GM12874 (cell line): ENCODE data around the gene BCCIP.

Experiments used
- CTCF ChIP-seq: IDR thresholded peaks from 2 replicates; pipeline ENCODE4 v1.5.1; 2011; ENCODE audit warnings: low read depth, mild to moderate bottlenecking, control low read depth, low read length, moderate library complexity; ENCODE audit not compliant: insufficient read depth

Gene BCCIP

DNA sequence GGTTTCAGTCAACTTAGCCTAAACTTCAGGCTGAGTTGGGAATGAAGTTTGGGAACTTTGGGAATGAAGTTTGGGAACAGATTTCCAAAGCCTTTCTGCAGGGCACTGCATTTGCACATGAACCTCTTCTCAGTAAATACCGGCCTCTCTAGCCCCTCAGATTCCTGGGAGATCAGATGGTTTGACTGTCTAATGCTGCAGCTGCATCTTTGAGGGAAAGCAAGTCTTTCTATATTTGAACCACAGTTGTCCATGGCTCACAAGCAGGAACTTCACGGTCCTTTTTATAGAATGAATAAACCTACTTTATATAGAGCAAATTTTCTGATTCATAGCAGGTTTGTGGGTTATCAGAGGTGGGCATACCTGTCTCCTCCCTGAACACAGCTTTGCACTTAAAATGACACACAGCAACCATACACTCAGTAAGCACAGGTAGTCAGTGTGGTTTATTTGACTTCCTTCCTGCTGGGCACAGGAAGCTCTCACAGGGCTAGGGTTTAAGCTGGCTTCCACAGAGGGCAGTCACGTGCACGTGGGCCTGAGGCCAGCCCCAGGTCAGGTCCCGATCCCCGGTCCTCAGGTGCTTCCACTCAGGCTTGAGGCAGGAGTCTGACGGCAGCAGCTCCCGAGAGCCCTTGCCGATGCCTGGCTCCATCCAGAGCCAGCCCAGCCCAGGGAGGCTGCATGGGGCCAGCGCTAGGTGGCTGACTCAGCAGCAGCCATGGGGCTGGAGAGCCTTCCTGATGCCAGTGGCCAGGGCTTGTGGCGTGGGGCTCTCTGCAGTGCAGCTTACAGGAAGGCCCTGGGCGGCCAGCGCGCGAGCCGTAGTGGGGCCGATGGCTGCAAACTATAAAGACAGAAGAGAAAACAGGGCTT, 35.0 kb upstream of the BCCIP start:
- no peak for TF ChIP-seq CTCF

- no peak for TF ChIP-seq CTCF
These were observed 30.7 kb upstream of the BCCIP start for GRCh38 chr10:125792342-125793300.

GRCh38 chr10:125795128-125795527, 28.2 kb upstream of the BCCIP start:
- no peak for TF ChIP-seq CTCF

DNA sequence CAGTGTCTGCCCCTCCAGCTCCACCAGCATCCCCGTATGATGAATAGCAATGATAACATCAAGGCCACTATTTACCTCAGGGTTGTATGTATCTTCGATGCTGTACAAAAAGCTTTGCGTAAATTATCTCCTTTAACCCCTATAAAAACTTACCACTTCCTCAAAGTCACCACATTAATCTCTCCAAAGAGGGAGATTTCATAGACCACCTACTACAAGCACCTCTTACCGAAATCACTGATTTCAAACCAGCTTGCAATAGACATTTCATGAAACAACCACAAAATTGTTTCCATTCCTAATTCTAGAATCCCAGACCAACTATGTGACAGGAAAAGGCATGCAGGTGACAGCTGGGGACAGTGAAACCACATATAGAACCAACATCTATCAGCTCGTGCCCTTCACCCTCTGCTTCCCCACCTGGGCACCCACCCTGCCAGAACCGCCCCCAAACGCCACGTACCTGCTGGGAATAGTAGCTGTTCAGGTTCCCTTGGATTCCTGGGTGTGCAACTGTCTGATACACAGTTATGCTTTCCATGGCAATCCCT, 27.6 kb upstream of the BCCIP start:
- no peak for TF ChIP-seq CTCF

GRCh38 chr10:125797424-125797823, 25.9 kb upstream of the BCCIP start:
- no peak for TF ChIP-seq CTCF

DNA sequence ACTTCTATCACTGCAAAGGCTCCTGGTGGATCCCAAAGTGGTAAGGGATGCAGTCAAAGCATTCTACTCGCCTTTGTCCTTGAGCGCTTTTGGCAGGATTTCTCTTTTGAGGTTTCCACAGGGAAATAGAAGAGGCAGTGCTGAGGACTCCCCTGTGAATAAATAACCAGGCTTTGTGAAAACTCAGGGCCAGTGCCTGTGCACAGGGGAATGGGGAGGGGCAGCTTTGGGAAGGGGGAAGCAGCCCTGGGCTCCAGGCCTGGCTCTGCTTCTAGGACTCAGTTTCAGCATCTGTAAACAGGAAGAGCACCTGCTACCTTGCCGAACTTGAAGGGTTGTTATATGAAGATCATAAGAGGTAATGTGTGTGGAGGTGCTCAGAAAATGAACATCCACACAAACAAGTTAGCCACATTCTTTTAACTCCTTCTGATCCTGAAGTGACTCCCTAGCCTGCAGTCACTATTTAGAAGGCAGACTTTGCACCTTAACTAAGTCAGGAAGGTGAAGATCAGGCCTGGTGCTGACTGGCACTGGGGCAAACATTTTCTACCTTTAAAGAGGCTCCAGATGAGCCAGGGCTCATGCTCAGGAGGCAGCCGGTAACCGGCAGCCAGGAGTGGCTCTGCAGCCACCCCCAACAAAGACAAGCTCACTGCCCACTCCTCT, 25.2 kb upstream of the BCCIP start:
- TF ChIP-seq CTCF, result no peak
